Natural killer cell (primary cell): ENCODE measurements around the gene MAGEC1. TPM values are rescaled to one million over a fixed set of nuclear protein-coding genes. Genes with fewer than 3 reads are reported as not detected.

Experiments used
- ATAC-seq, 3 donors: fragments of 150-1000 bp in 2 of 3; fragments of 200-7000 bp in 1 of 3; cut with Tn5 transposase; 1 replicate in 1 of 3; 2 replicates in 2 of 3; pipeline ENCODE4 v1.10.0; 2021; ENCODE audit warnings: mild to moderate bottlenecking in 2 of 3, moderate library complexity in 2 of 3
- DNase-seq, 2 donors: peaks; one replicate each; pipeline versions ENCODE4 v3.0.0 to v3.0.0-alpha.2; 2013 to 2021; ENCODE audit warnings: mixed read lengths in 1 of 2
- H3K27ac ChIP-seq: one replicate; pipeline ENCODE4 v1.5.1; 2013; ENCODE audit warnings: mild to moderate bottlenecking, low read length
- H3K27me3 ChIP-seq: one replicate; pipeline ENCODE4 v1.6.1; 2013; ENCODE audit warnings: low read length; ENCODE audit not compliant: control insufficient read depth, insufficient read depth
- H3K36me3 ChIP-seq: one replicate; pipeline ENCODE4 v1.6.1; 2013; ENCODE audit warnings: low read length; ENCODE audit not compliant: control insufficient read depth, insufficient read depth
- H3K4me1 ChIP-seq: one replicate; pipeline ENCODE4 v1.6.1; 2013; ENCODE audit warnings: low read length; ENCODE audit not compliant: control insufficient read depth, insufficient read depth
- H3K4me3 ChIP-seq: one replicate; pipeline ENCODE4 v1.5.1; 2013; ENCODE audit warnings: low read length
- H3K9me3 ChIP-seq: one replicate; pipeline ENCODE4 v1.6.1; 2013; ENCODE audit warnings: low read length; ENCODE audit not compliant: control insufficient read depth, insufficient read depth
- H3K27ac Mint-ChIP-seq, 2 donors: one replicate each; pipeline ENCODE4 v1.8.0; 2022; ENCODE audit warnings: mild to moderate bottlenecking in 2 of 2, mixed read lengths in 2 of 2, moderate library complexity in 1 of 2
- H3K27me3 Mint-ChIP-seq, 2 donors: one replicate each; pipeline ENCODE4 v1.8.0; 2022; ENCODE audit warnings: low read depth in 2 of 2, mixed read lengths in 2 of 2
- H3K36me3 Mint-ChIP-seq: one replicate; pipeline ENCODE4 v1.8.0; 2022; ENCODE audit warnings: mixed read lengths
- H3K4me1 Mint-ChIP-seq, 2 donors: one replicate each; pipeline ENCODE4 v1.8.0; 2022; ENCODE audit warnings: mixed read lengths in 2 of 2
- H3K4me3 Mint-ChIP-seq: one replicate; pipeline ENCODE4 v1.8.0; 2022; ENCODE audit warnings: mild to moderate bottlenecking, moderate library complexity, mixed read lengths
- H3K9me3 Mint-ChIP-seq, 2 donors: one replicate each; pipeline ENCODE4 v1.8.0; 2022; ENCODE audit warnings: mixed read lengths in 2 of 2
- WGBS: methylation state at CpG from one replicate; pipeline ENCODE4 v1.1.7; 2013; ENCODE audit warnings: missing lambda C conversion rate; ENCODE audit not compliant: insufficient coverage; 5-methylcytosine and 5-hydroxymethylcytosine counted together
- intact Hi-C: fragments of 100-400 bp; cut with micrococcal nuclease; formaldehyde crosslinking; loops from one replicate; pipeline ENCODE4 v1.14.2; 2022
- total RNA-seq, 4 donors: library from RNA; stranded (reverse); fragments of 120-200 nt in 1 of 4; gene quantifications; one replicate each; pipeline versions ENCODE4 v1.2.3 to v1.2.4, GENCODE V29; 2013 to 2022
- TF ChIP-seq, protein P1 (sequence below): fragments of 200-600 bp; IDR thresholded peaks from one replicate; pipeline ENCODE4 v1.8.0; 2022; ENCODE audit warnings: antibody characterized with exemption

Gene MAGEC1
- total RNA-seq, 3 donors from 2014 or later (not counting 1 experiment from before 2014, with no cell fraction given): not detected

DNA sequence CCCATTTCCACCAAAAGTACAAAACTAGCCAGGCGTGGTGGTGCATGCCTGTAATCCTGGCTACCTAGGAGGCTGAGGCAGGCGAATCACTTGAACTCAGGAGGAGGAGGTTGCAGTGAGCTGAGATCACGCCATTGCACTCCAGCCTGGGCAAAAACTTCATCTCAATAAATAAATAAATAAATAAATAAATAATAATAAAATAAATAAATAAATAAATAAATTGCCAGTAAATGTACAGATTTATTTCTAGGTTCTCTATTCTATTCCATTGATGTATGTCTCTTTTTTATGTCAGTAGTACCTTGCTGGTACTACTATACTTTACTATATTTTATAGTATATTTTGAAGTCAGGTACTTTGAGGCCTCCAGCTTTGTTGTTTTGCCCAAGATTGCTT is 43.7 kb downstream of the MAGEC1 start:
- Histone ChIP-seq H3K4me1 (no peaks in the 10 kb centered on the region), H3K27ac (no peak overlapping the region), H3K27me3 (no peaks in the 10 kb centered on the region), H3K4me3 (no peak overlapping the region), H3K36me3 (no peaks in the 10 kb centered on the region), H3K9me3 (no peaks in the 10 kb centered on the region)
- intact Hi-C loops: no loop called here
- H3K9me3 Mint-ChIP-seq: peaks cover 0 to 10% of the 10 kb centered on the region in 2 donors
- no peaks in the 10 kb centered on the region for H3K36me3 Mint-ChIP-seq
- H3K27me3 Mint-ChIP-seq: no peaks in the 10 kb centered on the region
- TF ChIP-seq, protein P1, sequence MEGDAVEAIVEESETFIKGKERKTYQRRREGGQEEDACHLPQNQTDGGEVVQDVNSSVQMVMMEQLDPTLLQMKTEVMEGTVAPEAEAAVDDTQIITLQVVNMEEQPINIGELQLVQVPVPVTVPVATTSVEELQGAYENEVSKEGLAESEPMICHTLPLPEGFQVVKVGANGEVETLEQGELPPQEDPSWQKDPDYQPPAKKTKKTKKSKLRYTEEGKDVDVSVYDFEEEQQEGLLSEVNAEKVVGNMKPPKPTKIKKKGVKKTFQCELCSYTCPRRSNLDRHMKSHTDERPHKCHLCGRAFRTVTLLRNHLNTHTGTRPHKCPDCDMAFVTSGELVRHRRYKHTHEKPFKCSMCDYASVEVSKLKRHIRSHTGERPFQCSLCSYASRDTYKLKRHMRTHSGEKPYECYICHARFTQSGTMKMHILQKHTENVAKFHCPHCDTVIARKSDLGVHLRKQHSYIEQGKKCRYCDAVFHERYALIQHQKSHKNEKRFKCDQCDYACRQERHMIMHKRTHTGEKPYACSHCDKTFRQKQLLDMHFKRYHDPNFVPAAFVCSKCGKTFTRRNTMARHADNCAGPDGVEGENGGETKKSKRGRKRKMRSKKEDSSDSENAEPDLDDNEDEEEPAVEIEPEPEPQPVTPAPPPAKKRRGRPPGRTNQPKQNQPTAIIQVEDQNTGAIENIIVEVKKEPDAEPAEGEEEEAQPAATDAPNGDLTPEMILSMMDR: no peak
- H3K4me3 Mint-ChIP-seq: no peak overlapping the region
- no peaks in the 10 kb centered on the region for H3K4me1 Mint-ChIP-seq
- H3K27ac Mint-ChIP-seq: no peak overlapping the region
- DNase-seq (no peak), ATAC-seq (no peak)
- WGBS: no CpG with 5 or more reads among the region's 3 CpGs

DNA sequence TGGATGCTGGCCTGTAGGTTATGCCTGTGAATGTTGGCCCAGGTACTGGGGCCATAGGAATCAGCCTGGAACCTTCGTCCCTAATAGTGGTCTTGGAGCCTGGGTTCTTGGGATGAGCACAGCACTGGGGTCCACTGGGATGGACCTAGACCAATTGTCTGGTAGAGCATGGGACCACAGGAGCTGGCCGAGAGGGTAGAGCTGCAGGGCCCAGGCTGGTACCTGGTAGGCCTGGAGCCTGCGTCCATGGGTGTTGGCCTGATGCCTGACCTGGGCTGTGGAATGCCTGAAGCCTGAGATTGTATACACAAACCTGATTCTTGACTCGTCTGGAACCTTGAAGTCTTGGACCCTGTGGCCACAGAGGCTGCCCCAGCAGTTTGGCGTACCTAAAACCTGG is 48.9 kb downstream of the MAGEC1 start:
- H3K4me3 Mint-ChIP-seq: no peak overlapping the region

DNA sequence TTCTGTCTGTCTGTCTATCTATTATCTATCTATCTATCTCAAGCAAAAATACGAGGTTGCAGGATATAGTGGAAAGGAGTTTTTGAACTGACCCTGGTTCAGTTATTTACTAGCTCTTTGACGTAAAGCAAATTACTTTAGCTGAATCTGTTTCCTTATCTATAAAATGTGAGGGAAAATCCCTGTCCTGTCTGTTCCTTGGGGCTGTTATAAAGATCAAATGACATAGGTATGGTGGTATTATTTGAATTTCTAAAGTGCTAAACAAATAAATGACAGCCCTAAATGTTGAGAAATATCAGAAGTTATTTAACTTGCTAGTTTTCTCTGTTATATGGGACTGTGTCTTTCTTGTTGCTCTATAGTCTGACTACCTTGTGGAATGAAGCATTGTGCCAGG is 55.0 kb downstream of the MAGEC1 start:
- intact Hi-C loops: no loop called here
- no peaks in the 10 kb centered on the region for H3K36me3 ChIP-seq
- DNase-seq: no peak
- TF ChIP-seq, protein P1: no peak
- Mint-ChIP-seq H3K4me3 (no peak overlapping the region), H3K27me3 (no peaks in the 10 kb centered on the region), H3K4me1 (no peaks in the 10 kb centered on the region), H3K27ac (no peak overlapping the region), H3K9me3 (peaks cover 5% of the 10 kb centered on the region in 2 donors), H3K36me3 (no peaks in the 10 kb centered on the region)
- no peak overlapping the region for H3K27ac ChIP-seq
- H3K9me3 ChIP-seq: no peaks in the 10 kb centered on the region
- no CpG with 5 or more reads among the region's 2 CpGs for WGBS
- no peak for ATAC-seq
- H3K4me3 ChIP-seq: no peak overlapping the region
- H3K4me1 ChIP-seq: no peaks in the 10 kb centered on the region
- H3K27me3 ChIP-seq: no peaks in the 10 kb centered on the region

More for the DNA sequence above, 48.9 kb downstream of the MAGEC1 start:
- intact Hi-C loops: no loop called here
- Histone ChIP-seq H3K4me1 (no peaks in the 10 kb centered on the region), H3K4me3 (no peak overlapping the region), H3K9me3 (peaks cover 4% of the 10 kb centered on the region), H3K27me3 (no peaks in the 10 kb centered on the region), H3K36me3 (no peaks in the 10 kb centered on the region), H3K27ac (no peak overlapping the region)
- WGBS: 81% methylated on average over 5 of the region's 5 CpGs
- Mint-ChIP-seq H3K9me3 (peaks cover 4 to 10% of the 10 kb centered on the region in 2 donors), H3K27me3 (no peaks in the 10 kb centered on the region), H3K36me3 (no peaks in the 10 kb centered on the region), H3K27ac (no peak overlapping the region), H3K4me1 (no peaks in the 10 kb centered on the region)
- ATAC-seq (no peak), DNase-seq (no peak)
- TF ChIP-seq, protein P1: no peak

Other genes with a start within 250 kb of the MAGEC1 start
- gene SPANXD, start 205.2 kb upstream of the MAGEC1 start, total RNA-seq: not detected
- gene MAGEC3, start 65.6 kb upstream of the MAGEC1 start, total RNA-seq: not detected